Activated T-cell treated with anti-CD3 and anti-CD28 coated beads for 4 hours (primary cell): ENCODE data around the gene OTOP1.
A peak's percentile ranks its signal among the peaks of the same experiment; 100 is the strongest.
"Not testable (repeated sequence)": the region's sequence is repeated elsewhere in the genome, so short reads cannot be mapped to it uniquely, and the experiment has no call there.

ENCODE experiments used
- DNase-seq: peaks from one replicate; pipeline ENCODE4 v3.0.0-alpha.2; 2020

The OTOP1 gene, protein sequence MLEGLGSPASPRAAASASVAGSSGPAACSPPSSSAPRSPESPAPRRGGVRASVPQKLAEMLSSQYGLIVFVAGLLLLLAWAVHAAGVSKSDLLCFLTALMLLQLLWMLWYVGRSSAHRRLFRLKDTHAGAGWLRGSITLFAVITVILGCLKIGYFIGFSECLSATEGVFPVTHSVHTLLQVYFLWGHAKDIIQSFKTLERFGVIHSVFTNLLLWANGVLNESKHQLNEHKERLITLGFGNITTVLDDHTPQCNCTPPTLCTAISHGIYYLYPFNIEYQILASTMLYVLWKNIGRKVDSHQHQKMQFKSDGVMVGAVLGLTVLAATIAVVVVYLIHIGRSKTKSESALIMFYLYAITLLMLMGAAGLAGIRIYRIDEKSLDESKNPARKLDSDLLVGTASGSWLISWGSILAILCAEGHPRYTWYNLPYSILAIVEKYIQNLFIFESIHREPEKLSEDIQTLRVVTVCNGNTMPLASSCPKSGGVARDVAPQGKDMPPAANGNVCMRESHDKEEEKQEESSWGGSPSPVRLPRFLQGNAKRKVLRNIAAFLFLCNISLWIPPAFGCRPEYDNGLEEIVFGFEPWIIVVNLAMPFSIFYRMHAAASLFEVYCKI

DNA sequence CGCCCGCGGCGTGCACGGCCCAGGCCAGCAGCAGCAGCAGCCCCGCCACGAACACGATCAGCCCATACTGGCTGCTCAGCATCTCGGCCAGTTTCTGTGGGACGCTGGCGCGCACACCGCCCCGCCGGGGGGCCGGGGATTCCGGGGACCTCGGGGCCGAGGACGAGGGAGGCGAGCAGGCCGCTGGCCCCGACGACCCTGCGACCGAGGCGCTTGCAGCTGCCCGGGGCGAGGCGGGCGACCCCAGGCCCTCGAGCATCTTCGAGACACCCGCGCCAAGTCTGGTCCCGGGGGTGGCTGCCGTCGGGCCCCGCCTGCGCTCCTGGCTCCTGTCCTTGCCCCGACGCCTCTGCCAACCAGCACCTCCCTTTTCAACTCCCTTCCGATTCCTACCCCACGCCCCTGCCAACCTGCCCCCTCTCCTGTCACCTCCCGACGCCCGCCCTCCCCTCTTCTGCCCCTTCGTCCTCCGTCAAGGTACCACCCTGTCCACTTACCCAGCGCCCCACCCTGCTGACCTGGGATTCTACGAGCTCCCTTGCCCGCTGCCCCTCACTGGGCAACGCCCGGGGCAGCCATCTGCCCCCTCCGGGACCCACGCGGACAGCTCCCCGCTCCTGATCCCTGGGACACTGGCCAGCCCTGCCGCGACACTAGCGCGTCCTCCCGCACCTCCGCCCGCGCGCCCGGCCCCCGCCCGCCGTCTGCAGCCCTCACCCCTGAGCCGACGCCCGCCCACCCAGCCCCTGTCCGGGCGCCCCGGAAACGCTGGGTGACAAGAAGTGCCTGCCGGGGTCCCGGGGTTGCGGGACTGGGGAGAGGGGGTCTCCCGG, at the start of gene OTOP1:
TSS of gene OTOP1 (minus strand) at position 324 of the 833 bp plus-strand sequence. CDS start at position 259, 65 bp downstream.
- no peak for DNase-seq

DNA sequence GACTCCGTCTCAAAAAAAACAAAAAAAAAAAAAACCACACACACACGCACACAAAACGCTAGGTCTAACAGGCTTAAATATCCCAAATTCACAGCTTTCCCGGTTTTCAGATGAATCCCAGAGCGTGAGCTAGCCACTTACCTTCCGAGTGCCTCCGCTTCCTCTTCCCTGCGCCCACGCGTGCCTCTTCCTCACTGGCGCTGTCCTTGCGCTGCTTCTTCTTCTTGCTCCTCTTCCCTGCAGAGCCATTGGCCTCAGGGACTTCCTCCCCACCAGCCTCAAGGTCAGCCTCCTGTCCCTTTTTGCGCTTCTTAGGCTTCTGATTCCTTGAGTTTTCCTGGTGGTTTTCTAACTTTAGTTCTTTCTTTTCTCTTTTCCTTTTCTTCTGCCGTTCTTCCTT, 47.5 kb upstream of the OTOP1 start:
- no peak for DNase-seq

DNA sequence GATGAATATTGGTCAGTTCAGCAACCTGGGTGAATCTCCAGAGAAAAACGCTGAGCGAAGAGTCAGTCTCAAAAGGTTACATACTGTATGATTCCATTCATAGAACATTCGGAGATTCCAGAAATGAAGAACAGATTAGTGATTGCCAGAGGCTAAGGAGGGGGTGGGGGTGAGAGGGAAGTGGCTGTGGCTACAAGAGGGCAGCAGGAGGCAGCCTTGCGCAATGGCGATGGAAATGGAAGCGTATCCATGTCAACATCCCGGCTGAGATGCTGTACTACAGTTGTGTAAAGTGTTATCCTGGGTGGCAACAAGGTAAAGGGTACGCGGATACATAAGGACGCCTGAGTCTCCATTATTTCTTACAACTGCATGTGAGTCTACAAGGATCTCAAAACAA, 45.2 kb upstream of the OTOP1 start:
- no peak for DNase-seq

DNA sequence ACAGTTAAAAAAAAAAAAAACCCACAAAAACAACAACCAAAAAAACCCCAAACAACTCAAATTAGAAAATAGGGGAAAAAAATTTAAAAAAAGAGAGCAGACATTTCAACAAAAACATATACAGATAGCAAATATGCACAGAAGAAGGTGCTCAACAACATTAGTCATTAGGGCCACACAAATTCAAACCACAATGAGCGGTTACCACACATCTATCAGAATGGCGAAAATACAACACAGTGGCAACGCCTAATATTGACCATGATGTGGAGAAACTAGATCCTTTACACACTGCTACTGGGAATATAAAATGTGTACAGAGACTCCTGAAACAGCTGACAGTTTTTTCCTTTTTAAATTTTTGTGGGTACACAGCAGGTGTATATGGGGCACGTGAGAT, 43.8 kb upstream of the OTOP1 start:
- DNase-seq: no peak

DNA sequence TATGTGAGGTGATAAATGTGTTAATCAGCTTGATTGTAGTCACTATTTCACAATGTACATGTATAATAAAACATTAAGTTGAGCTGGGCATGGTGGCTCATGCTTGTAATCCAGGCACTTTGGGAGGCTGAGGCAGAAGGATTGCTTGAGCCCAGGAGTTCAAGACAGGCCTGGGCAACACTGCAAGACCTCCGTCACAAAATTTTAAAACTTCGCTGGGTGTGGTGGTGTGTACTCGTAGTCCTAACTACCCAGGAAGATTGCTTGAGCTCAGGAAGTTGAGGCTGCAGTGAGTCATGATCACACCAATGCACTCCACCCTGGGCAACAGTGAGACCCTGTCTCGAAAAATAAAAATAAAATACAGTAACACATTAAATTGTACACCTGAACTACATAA, 43.1 kb upstream of the OTOP1 start:
- DNase-seq: no peak

DNA sequence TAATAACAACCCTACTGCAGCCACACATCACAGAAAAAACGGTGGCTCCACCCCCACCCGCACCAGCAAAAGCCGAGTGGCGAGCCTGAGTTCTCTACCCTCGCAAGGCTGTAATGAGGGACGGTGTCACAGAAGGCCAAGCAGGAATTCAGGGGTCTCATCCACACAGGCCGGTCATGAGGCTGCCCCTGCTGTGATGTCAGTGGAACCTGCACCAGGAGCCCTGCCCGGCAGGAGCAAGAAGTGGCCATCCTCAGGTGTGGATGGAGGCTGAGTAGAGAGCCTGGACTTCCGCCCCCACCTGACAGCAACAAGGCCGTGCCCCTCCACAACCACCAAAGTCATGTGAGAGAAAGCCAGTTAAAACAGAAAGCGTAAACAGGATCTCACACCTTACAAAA, 42.6 kb upstream of the OTOP1 start:
- no peak for DNase-seq

DNA sequence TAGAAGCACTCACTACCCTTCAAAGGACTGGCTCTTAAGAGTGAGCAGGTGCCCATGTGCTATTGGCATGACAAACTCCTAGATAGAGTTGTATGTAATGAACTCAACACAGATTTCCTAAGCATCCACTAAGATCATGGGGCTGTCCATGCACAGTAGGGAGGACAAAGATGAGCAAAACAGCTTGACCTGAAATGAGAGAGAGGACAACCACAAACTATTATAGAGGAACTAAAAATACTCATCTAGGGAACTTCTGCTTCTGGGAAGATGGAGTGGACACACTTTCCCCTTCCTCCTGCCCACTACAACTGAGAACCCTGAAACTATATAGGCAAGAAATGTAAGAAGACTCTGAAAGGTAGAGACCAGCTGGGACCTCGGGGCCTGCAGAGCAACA, 42.0 kb upstream of the OTOP1 start:
- no peak for DNase-seq

DNA sequence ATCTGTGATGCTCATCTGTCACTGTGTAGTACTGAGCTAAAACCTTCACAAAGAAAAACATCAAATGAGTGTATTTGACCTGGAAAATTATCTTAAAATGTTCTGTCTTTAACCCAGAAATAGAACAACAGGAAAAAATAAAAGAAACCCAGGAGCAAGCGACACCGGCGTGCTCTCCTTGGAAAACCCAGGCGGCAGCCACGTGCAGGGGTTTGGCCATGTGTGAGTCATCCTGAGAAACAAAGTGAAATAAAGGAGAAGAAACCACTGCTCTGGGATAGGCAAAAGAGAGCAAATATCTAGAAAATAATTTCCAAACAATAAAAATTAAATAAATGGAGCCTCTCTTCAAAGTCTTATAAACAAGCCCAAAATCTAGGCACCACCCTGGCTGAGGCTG, 41.3 kb upstream of the OTOP1 start:
- DNase-seq: no peak

DNA sequence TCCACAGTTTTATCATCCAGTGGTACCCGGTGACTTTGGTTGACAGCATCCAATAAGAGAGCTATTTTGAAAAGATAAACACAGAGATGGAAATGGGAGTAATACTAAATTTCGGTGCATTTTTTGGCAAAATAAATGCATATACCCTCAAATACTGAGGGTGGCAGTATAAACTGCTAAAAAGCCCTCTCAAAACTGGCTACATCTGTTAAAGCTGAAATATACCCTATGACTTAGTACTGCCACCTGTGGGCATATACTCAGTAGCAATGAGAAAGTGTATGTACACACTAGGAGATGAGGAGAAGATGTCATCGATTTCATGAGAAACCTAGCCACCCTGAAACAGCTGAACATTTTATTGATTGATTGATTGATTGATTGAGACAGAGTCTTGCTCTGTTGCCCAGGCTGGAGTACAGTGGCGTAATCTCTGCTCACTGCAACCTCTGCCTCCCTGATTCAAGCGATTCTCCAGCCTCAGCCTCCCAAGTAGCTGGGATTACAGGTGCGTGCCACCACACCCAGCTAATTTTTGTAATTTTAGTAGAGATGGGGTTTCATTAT, 33.5 kb upstream of the OTOP1 start:
- DNase-seq: no peak

DNA sequence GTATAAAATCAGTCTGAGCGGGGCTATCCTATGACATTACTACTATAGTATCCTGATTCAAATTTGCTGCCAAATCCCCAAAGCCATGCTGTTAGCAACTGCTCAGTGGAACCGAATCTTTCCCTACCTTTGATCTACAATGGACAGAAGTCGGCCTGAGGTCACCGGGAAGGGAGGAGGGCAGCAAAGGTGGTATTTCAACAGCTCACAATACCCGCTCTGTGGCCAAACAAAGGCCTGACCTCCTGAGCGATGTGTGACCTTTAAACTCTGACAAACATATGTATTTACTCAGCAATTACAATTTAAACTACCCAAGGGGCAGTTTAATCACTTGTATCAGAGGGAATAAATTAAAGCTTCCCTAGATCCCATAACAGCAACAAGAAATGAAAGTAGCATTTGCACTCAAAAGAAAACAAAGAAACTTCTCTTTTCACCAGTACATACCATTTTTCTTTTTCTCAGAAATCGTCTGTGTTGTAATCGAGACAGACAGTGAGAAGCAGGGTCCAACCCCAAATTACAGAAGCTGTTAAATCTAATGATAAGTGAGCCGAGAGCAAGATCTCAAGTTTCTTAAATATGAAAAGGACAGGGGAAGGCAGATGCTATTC, 32.9 kb upstream of the OTOP1 start:
- DNase-seq: no peak

DNA sequence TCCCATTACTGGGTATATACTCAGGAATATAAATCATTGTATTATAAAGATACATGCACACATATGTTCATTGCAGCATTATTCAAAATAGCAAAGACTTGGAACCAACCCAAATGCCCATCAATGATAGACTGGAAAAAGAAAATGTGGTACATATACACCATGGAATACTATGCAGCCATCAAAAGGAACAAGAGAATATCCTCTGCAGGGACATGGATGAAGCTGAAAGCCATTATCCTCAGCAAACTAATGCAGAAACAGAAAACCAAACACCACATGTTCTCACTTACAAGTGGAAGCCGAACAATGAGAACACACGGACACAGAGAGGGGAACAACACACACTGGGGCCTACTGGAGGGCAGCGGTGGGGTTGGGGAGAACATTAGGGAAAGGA, 31.0 kb upstream of the OTOP1 start:
- DNase-seq: not testable (repeated sequence)

DNA sequence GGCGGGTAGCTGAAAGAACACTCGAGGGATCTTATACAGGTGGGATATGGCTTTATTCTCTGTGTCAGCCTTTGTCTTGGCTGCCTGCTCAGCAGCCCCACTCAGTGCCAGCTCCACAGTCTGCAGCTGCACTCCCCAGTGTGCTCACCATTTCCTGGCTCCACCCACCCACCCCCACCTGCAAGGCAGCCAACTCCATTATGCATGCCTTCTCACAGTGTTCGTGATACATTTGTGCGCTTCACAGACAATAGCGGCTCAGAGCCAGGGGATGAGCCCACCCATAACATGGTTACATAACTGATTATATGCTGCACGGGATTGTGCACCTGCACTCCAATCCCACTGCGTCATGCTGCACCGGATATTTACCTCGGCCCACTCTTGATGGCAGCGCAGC, 30.1 kb upstream of the OTOP1 start:
- no peak for DNase-seq

DNA sequence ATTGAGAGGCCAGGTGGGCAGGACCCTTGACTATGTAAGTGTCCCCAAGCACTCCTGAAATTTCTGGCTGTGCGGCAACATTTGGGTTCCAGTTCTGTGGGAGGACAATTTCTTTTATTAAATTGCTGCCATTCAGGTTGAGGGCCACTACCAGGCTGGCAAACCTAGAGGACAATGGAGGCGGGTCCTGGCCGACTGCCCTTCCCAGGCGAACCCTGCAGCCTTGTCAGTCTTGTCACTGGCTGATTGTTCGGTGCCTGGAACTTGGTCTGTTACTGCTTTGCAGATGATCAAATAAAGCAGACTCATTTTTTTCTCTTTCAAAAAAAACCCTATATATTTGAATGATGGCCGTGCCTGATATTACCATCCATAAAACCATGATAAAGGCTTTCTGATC, 27.9 kb upstream of the OTOP1 start:
- no peak for DNase-seq

DNA sequence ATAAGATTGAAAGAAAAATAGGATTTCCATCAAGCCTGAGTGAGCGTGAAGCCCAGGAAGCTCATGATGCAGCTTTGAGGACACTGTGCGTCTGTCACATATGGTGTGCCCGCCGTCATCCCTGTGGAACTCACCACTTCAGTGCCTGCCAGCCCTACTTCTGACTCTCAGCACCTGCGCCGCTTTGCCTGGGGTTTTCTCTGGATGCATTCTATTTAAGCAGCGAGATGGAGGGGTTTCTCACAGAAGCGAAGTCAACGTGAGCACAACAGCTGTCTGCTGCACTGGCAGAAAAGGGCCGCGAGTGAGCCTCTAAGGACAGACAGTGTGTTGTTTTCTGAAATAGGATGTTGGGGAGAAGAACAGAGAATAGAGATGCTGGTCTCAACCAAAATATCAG, 27.5 kb upstream of the OTOP1 start:
- DNase-seq: no peak

DNA sequence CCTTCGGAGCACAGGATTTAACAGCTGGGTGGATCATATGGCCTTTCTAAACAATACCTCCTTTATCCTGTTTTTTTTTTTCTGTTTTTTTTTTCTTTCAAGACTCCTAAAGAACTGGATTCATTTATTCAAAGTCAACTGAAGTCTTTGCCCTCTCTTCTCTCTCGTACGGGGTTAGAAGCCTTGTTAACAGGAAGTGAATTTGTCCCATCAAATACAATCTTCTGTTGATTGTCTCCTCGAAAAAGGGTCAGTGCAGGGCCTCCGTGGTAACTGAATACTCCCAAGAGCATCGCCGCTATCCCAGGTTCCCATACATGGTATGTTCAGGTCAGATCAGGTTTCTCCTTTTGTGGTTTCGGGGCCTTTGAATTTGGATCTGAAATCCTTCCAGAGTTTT, 23.1 kb upstream of the OTOP1 start:
- DNase-seq: no peak

DNA sequence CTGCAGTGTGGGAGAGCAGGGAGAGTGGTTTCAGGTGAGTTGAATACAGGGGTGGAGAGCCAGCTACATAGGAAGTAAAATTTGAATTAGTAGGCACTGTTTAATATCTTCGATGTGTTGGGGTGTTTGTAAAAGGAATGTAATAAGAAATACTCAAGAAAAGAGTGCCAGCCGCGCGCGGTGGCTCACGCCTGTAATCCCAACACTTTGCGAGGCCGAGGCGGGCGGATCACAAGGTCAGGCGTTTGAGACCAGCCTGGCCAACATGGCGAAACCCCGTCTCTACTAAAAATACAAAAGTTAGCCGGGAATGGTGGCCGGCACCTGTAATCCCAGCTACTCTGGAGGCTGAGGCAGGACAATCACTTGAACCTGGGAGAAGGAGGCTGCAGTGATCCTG, 22.6 kb upstream of the OTOP1 start:
- not testable (repeated sequence) for DNase-seq

DNA sequence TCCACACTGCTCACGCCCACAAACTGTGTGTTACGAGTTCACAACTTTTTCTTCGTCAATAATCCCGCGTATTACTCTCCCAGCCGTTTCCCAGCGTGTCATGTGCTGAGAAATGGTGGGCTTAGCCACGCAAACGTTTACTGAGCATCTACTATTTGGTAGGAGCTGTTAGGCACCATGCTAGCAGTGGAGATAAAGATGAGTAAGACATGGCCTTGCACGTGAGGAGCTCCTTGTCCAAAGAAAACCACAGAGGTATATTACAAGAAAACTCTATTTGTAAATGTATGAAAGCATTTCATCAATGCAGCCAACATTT, 22.1 kb upstream of the OTOP1 start:
- DNase-seq: no peak

DNA sequence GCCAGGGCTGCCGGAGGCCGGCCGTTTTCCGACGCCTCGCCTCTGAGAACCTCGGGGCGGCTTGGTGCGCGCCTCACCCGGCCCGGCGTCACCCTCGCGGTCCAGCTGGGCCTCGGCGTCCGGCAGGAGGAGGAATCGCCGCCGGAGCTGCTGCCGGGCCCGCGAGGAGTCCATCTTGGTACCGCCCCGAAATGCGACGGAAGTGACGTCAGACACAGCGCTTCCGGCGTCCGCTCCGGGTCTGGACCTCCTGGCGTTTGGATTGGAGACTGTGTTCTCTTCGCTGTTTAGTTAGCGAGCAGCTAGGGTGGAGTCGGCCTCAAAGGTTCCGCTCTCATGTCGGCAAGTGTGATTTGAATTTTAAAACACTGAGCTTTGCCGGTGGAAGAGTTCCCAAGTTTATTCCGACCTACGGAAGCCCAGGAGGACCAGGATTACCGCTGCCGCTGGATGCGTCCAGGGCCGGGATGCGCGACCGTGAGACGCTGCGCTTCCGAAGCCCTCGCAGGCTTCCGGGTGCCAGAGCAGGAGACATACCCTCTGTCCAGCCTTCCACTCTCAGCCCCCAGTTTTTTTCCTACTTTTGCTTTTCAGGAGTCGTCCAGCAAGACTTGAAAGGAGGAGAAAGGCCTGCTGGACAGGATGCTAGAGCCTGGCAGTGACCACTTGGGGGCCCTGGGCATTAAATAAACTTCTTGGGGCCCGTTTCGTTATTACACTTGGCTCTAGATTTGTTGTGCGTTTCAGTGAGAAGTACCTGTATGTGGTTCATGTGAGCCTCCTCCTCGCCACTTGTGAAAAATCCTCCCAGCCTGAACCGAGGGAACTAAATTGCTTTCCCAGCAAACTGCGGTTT, 21.5 kb upstream of the OTOP1 start, which contains the start of gene TMEM128:
TSS of gene TMEM128 (minus strand) at position 195 of the 856 bp plus-strand sequence. CDS start at position 174, 21 bp downstream.
- peak; percentile 85 for DNase-seq

DNA sequence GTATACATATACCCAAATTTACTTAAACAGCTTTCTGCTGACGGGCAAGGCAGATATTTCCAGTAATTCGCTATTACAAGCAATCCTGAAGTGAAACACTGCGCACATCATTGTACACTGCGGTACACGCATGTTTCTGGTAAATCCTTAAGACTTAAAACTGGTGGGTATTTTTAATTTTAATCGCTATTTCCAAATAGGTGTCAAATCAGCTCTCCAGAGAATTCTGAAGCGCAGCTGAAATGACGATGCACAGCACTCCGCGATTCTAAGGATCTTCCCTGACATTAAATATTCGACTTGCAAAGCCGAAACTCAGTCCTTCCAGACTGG, 20.9 kb upstream of the OTOP1 start:
- no peak for DNase-seq

DNA sequence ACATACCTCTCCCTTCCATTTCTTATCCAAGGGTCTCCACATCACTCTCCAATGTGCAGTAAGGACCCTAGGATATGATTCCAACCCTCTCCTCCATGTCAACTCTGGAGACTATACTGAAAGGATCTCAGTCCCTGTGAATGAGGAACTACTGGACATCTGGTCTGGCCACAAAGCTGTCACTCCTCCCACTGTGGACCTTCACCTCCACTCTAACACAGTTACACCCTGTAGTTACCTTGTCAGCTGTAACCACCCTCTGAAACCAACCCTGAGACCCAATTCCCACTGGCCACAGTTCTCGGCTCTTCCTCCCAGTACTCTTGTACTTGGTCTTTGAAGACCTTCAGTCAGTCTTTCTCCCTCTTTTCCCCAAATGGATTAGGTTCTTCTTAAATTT, 18.4 kb upstream of the OTOP1 start:
- DNase-seq: no peak

DNA sequence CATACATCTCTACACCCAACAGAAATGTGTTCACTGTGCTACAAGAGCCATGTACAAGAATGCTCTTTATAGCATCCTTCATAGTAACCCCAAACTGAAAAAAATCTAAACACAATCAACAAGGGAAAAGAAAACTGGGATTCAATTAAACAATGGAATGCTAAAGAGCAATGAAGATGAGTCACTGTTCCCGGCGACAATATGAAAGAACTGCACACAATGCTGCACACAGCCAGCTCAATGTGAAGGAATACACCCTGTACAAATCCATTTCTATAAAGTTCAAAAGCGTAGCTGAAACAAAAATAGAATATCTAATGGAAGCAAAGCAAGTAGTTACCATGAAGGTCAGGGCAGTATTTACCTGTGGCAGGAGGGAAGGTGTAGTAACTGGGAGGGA, 12.8 kb upstream of the OTOP1 start:
- DNase-seq: not testable (repeated sequence)

DNA sequence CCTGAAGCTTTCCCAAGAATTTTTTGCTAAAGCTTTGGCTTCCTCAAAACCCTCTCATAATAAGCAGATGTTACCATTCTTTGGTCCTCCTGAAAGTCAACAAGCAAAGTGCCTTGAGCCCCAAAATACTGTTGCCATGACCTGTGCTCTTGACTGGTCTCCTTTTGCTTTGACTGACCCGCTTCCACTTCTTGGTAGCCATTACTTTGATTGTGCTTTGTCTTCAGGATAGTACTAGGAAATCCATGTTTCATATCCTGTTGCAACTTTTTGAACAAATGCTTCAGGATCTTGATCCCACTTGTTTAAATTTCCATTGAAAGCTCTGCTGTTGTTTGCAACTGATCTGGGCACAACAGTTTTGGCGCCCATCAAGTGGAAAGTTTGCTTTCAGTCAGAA, 6.9 kb upstream of the OTOP1 start:
- DNase-seq: no peak
